ENCODE results near the gene RIOK2.

RIOK2 gene

DNA sequence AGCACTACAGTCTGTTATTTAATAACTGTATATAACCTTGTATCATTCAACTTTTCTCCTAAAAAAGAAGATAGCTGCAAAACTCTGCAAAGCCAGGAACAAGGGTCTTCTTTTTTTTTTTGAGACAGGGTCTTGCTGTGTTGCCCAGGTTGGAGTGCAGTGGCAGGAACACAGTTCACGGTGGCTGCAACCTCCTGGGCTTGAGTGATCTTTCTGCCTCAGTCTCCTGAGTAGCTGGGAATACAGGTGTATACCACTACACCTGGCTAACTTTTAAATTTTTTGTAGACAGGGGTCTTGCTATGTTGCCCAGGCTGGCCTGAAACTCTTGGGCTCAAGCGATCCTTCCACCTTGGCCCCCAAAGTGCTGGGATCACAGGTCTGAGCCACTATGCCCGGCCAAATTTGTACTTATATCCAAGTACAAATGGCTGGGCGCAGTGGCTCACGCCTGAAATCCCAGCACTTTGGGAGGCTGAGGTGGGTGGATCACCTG is 19.2 kb downstream of the RIOK2 start:
- TF ChIP-seq CEBPB (IDR thresholded peaks at IDR 0.05): no peak
- no peak for TF ChIP-seq TEAD4 (IDR thresholded peaks at IDR 0.05)
- no peak for TF ChIP-seq NFIC (IDR thresholded peaks at IDR 0.05)
- TF ChIP-seq RAD21 (IDR thresholded peaks at IDR 0.05; ENCODE audit: low read depth): no peak
- no peak for TF ChIP-seq CREB1 (IDR thresholded peaks at IDR 0.05; ENCODE audit: low read depth)
- TF ChIP-seq, protein P1, sequence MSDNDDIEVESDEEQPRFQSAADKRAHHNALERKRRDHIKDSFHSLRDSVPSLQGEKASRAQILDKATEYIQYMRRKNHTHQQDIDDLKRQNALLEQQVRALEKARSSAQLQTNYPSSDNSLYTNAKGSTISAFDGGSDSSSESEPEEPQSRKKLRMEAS (IDR thresholded peaks at IDR 0.05): no peak
- TF ChIP-seq, protein P2, sequence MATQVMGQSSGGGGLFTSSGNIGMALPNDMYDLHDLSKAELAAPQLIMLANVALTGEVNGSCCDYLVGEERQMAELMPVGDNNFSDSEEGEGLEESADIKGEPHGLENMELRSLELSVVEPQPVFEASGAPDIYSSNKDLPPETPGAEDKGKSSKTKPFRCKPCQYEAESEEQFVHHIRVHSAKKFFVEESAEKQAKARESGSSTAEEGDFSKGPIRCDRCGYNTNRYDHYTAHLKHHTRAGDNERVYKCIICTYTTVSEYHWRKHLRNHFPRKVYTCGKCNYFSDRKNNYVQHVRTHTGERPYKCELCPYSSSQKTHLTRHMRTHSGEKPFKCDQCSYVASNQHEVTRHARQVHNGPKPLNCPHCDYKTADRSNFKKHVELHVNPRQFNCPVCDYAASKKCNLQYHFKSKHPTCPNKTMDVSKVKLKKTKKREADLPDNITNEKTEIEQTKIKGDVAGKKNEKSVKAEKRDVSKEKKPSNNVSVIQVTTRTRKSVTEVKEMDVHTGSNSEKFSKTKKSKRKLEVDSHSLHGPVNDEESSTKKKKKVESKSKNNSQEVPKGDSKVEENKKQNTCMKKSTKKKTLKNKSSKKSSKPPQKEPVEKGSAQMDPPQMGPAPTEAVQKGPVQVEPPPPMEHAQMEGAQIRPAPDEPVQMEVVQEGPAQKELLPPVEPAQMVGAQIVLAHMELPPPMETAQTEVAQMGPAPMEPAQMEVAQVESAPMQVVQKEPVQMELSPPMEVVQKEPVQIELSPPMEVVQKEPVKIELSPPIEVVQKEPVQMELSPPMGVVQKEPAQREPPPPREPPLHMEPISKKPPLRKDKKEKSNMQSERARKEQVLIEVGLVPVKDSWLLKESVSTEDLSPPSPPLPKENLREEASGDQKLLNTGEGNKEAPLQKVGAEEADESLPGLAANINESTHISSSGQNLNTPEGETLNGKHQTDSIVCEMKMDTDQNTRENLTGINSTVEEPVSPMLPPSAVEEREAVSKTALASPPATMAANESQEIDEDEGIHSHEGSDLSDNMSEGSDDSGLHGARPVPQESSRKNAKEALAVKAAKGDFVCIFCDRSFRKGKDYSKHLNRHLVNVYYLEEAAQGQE (IDR thresholded peaks at IDR 0.05; ENCODE audit: low read depth): no peak
- TF ChIP-seq TAF1 (IDR thresholded peaks at IDR 0.05; ENCODE audit: low read depth): no peak
- TF ChIP-seq FOXM1 (IDR thresholded peaks at IDR 0.05; ENCODE audit: borderline replicate concordance, low read depth): no peak
- TF ChIP-seq EP300 (IDR thresholded peaks at IDR 0.05; ENCODE audit: borderline replicate concordance): no peak

DNA sequence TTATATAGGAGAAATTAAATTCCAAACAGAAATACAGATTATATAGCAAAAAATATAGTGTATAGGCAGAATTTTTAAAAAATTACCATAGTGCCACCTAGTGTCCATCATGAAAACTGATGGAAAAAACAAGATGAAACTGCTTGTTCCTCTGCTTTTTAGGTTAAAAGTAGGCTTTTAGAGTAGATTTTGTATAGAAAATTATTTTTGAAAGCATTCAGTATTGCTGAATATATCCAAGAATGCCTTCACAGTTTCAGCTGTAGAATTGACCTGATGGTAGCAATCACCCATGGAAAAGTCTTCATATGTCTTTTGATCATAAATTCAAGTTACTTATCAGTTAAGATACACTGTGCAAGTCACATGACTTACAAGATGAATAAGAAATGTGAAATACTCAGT is 19.7 kb downstream of the RIOK2 start:
- peak; percentile 35; the same call in 1 of the 2 replicates for TF ChIP-seq RAD21 (IDR thresholded peaks at IDR 0.05; ENCODE audit: low read depth)
- TF ChIP-seq, protein P1 (IDR thresholded peaks at IDR 0.05): no peak

DNA sequence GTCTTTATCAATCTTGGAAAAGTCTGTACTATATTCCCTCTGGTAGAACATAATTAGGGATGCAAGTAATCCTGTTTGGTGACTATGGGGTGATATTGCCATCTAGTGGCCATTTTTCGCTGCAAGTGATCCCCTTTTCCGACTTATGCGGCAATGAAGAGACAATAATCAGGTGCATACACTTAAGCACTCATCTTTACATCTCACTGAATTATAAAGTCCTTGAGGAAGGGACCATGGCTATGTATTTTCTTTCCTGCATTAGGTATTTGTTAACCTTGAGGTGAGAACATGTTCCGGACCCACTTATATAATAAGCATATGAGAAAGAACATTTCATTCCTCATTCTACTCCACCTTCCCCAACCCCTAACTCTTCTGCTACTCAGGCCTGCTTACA is 21.0 kb downstream of the RIOK2 start:
- TF ChIP-seq NFIC (IDR thresholded peaks at IDR 0.05): no peak
- peak; percentile 86 for TF ChIP-seq RAD21 (IDR thresholded peaks at IDR 0.05; ENCODE audit: low read depth)

- TF ChIP-seq CEBPB (IDR thresholded peaks at IDR 0.05) (no peak), EGR1 (IDR thresholded peaks at IDR 0.05) (no peak), RAD21 (IDR thresholded peaks at IDR 0.05; ENCODE audit: low read depth) (no peak), TAF1 (IDR thresholded peaks at IDR 0.05; ENCODE audit: low read depth) (no peak), YY1 (IDR thresholded peaks at IDR 0.05; ENCODE audit: low read depth) (no peak), FOXM1 (IDR thresholded peaks at IDR 0.05; ENCODE audit: borderline replicate concordance, low read depth) (no peak), CREB1 (IDR thresholded peaks at IDR 0.05; ENCODE audit: low read depth) (no peak), ZBTB7A (IDR thresholded peaks at IDR 0.05; ENCODE audit: low read depth) (no peak), USF1 (IDR thresholded peaks at IDR 0.05) (no peak), TCF12 (IDR thresholded peaks at IDR 0.05; ENCODE audit: low read depth) (no peak), NFIC (IDR thresholded peaks at IDR 0.05) (no peak), EP300 (IDR thresholded peaks at IDR 0.05; ENCODE audit: borderline replicate concordance) (no peak), TEAD4 (IDR thresholded peaks at IDR 0.05) (no peak)
- TF ChIP-seq, protein P1 (IDR thresholded peaks at IDR 0.05): no peak
- TF ChIP-seq, protein P2 (IDR thresholded peaks at IDR 0.05; ENCODE audit: low read depth): no peak
These were observed 25.4 kb downstream of the RIOK2 start for GRCh38 chr5:97157689-97158088.

GRCh38 chr5:97151370-97151769 is 31.7 kb downstream of the RIOK2 start:
- no peak for TF ChIP-seq TAF1 (IDR thresholded peaks at IDR 0.05; ENCODE audit: low read depth)
- TF ChIP-seq EP300 (IDR thresholded peaks at IDR 0.05; ENCODE audit: borderline replicate concordance): no peak
- no peak for TF ChIP-seq TCF12 (IDR thresholded peaks at IDR 0.05; ENCODE audit: low read depth)
- no peak for TF ChIP-seq USF1 (IDR thresholded peaks at IDR 0.05)
- no peak for TF ChIP-seq FOXM1 (IDR thresholded peaks at IDR 0.05; ENCODE audit: borderline replicate concordance, low read depth)
- no peak for TF ChIP-seq TEAD4 (IDR thresholded peaks at IDR 0.05)
- no peak for TF ChIP-seq YY1 (IDR thresholded peaks at IDR 0.05; ENCODE audit: low read depth)
- no peak for TF ChIP-seq CREB1 (IDR thresholded peaks at IDR 0.05; ENCODE audit: low read depth)
- no peak for TF ChIP-seq RAD21 (IDR thresholded peaks at IDR 0.05; ENCODE audit: low read depth)
- no peak for TF ChIP-seq EGR1 (IDR thresholded peaks at IDR 0.05)
- TF ChIP-seq, protein P2 (IDR thresholded peaks at IDR 0.05; ENCODE audit: low read depth): no peak
- no peak for TF ChIP-seq ZBTB7A (IDR thresholded peaks at IDR 0.05; ENCODE audit: low read depth)
- no peak for TF ChIP-seq CEBPB (IDR thresholded peaks at IDR 0.05)
- no peak for TF ChIP-seq NFIC (IDR thresholded peaks at IDR 0.05)
- TF ChIP-seq, protein P1 (IDR thresholded peaks at IDR 0.05): no peak

Data from Ishikawa (cell line).